Breast epithelium (tissue), 3 donors: ENCODE measurements around the gene IL36B.

Source experiments
- CTCF ChIP-seq, 3 donors: fragments of 450-650 bp; IDR thresholded peaks; one replicate each; pipeline ENCODE4 v1.5.1; 2016 to 2017; ENCODE audit warnings: antibody characterized with exemption in 3 of 3, mild to moderate bottlenecking in 3 of 3, moderate library complexity in 3 of 3
- POLR2A ChIP-seq: fragments of 450-650 bp; IDR thresholded peaks from one replicate; pipeline ENCODE4 v1.6.1; 2016; ENCODE audit warnings: antibody characterized with exemption, mild to moderate bottlenecking, moderate library complexity
- POLR2AphosphoS5 ChIP-seq, 3 donors: sonication (generic); formaldehyde crosslinking; IDR thresholded peaks; one replicate each; pipeline ENCODE4 v1.6.1; 2017; ENCODE audit warnings: antibody characterized with exemption in 3 of 3

- TF ChIP-seq POLR2A (no peak), CTCF (IDR thresholded peaks at IDR 0.05) (no peak), POLR2AphosphoS5 (IDR thresholded peaks at IDR 0.05) (no peak)
Observed at GRCh38 chr2:113015655-113016054, 37.0 kb downstream of the IL36B start.
